ENCODE measurements around the gene WIPF3. TPM values are rescaled to one million over a fixed set of nuclear protein-coding genes. Genes with fewer than 3 reads are reported as not detected.
A peak's percentile ranks its signal among the peaks of the same experiment; 100 is the strongest.

Gene WIPF3
- total RNA-seq, 1 experiment from 2014 or later: 11.6 TPM

DNA sequence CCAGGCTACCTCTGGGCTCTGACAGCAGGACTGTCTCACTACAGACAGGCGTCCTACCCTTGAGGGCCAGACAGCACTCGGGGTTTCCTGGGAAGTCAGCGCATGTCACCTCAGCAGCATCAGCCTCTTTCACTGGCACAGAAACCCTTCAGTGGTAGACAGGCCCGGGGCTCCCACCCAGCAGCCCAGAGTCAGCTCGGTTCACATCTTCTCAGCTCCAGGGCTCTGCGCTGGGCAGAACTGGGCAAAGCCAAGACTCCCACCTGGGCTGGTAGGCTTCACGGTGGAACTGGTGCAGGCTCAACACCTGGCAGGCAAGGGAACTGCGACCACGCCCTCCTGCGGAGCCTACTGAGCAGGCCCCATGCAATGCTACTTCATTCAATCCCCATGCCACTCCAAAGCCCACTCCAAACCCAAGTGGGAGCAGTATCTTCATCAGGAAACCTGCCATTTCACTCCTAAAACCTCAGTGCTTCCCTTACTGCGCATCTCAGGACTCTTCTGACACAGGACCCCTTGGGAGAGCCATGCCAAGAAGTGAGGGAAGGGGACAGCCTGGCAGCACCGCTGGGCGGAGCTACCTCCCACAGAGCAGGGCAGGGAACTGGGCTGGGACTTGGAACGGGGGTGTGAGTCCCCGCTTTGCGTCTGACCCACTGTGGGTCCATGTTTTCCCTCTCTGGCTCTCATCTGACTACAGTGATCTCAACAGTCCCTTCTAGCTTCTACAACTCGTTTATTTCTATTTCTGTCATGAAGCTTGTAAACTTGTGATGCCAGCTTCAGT, 122.9 kb downstream of the WIPF3 start:
- Histone ChIP-seq H2BK120ac (ENCODE audit: low read depth, low read length, poor library complexity, severe bottlenecking) (no peak overlapping the region), H3K4me2 (ENCODE audit: insufficient read depth, insufficient read length, low read length) (no peak overlapping the region), H2AFZ (ENCODE audit: low read length) (no peak overlapping the region), H4K91ac (ENCODE audit: insufficient read length, low read depth, low read length) (no peak overlapping the region), H3K4ac (ENCODE audit: low read depth, low read length) (no peak overlapping the region), H3K79me2 (ENCODE audit: insufficient read depth, low read length) (no peaks in the 10 kb centered on the region), H3K27me3 (ENCODE audit: insufficient read depth, low read length) (no peaks in the 10 kb centered on the region), H3T11ph (ENCODE audit: low read length) (no peak overlapping the region), H3K14ac (ENCODE audit: insufficient read depth, low read length) (no peak overlapping the region), H4K20me1 (ENCODE audit: control insufficient read depth, insufficient read depth, insufficient read length) (no peaks in the 10 kb centered on the region), H2AK5ac (ENCODE audit: insufficient read length, low read length) (no peak overlapping the region), H2BK5ac (ENCODE audit: insufficient read length, low read length) (no peak overlapping the region), H3K79me1 (ENCODE audit: insufficient read depth, low read depth, low read length, poor library complexity, severe bottlenecking) (no peaks in the 10 kb centered on the region), H3K4me1 (ENCODE audit: insufficient read depth, low read length) (no peaks in the 10 kb centered on the region), H4K5ac (ENCODE audit: insufficient read length, low read depth, low read length) (no peak overlapping the region), H2BK20ac (ENCODE audit: low read depth, low read length, poor library complexity, severe bottlenecking) (no peak overlapping the region), H2BK12ac (ENCODE audit: insufficient read length, low read depth, low read length) (no peak overlapping the region), H3K23me2 (ENCODE audit: insufficient read length, low read depth, low read length, poor library complexity, severe bottlenecking) (no peaks in the 10 kb centered on the region), H4K8ac (replicated peaks; ENCODE audit: insufficient read length, low read depth, low read length) (no peak overlapping the region), H2BK15ac (ENCODE audit: low read depth, low read length) (no peak overlapping the region), H3K23ac (ENCODE audit: insufficient read length, low read depth, low read length) (no peak overlapping the region), H3K27ac (ENCODE audit: insufficient read length, low read depth, low read length) (no peak overlapping the region), H3K9me3 (ENCODE audit: control insufficient read depth, low read depth, low read length) (no peaks in the 10 kb centered on the region), H3K18ac (ENCODE audit: insufficient read length, low read depth, low read length) (no peak overlapping the region), H3K9ac (ENCODE audit: extremely low read depth, insufficient read length, low read length) (no peak overlapping the region), H3K56ac (ENCODE audit: insufficient read length, low read depth, low read length) (no peak overlapping the region)
- Mint-ChIP-seq H3K27ac (peak overlapping the region in 1 of 3 experiments; percentile 53; a peak in 1 of 7 replicates), H3K4me1 (0 out of 4 replicates have a peak, but pooled peaks cover 0 to 4% of the 10 kb centered on the region in 2 experiments), H3K9me3 (no peaks in the 10 kb centered on the region), H3K4me3 (no peak overlapping the region), H3K36me3 (ENCODE audit: insufficient read depth in 1 of 3, low read depth in 3 of 3) (peaks cover 1 to 59% (median 5%) of the 10 kb centered on the region in 3 experiments; a peak in 5 of 7 replicates), H3K27me3 (ENCODE audit: low read depth) (no peaks in the 10 kb centered on the region)
- TF ChIP-seq, protein P1, sequence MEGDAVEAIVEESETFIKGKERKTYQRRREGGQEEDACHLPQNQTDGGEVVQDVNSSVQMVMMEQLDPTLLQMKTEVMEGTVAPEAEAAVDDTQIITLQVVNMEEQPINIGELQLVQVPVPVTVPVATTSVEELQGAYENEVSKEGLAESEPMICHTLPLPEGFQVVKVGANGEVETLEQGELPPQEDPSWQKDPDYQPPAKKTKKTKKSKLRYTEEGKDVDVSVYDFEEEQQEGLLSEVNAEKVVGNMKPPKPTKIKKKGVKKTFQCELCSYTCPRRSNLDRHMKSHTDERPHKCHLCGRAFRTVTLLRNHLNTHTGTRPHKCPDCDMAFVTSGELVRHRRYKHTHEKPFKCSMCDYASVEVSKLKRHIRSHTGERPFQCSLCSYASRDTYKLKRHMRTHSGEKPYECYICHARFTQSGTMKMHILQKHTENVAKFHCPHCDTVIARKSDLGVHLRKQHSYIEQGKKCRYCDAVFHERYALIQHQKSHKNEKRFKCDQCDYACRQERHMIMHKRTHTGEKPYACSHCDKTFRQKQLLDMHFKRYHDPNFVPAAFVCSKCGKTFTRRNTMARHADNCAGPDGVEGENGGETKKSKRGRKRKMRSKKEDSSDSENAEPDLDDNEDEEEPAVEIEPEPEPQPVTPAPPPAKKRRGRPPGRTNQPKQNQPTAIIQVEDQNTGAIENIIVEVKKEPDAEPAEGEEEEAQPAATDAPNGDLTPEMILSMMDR (conservative IDR thresholded peaks at IDR 0.05): no peak
- no CpG with 5 or more reads among the region's 17 CpGs for WGBS (ENCODE audit: extremely low coverage, insufficient read length, low lambda C conversion rate)
- no peak for DNase-seq

Measured in H9 (cell line).